Mucosa of rectum (tissue), 2 donors: ENCODE results near the gene GRM7.

ENCODE experiments used
- H3K27ac ChIP-seq, 2 donors: one replicate each; pipeline ENCODE4 v1.7.0; 2013; ENCODE audit warnings: inconsistent platforms in 2 of 2, low read depth in 2 of 2, low read length in 2 of 2
- H3K27me3 ChIP-seq, 2 donors: one replicate each; pipeline ENCODE4 v1.7.0; 2013; ENCODE audit warnings: low read length in 2 of 2; ENCODE audit not compliant: control insufficient read depth in 2 of 2, insufficient read depth in 2 of 2
- H3K36me3 ChIP-seq, 2 donors: one replicate each; pipeline ENCODE4 v1.7.0; 2013; ENCODE audit warnings: low read length in 2 of 2; ENCODE audit not compliant: control insufficient read depth in 2 of 2, insufficient read depth in 2 of 2
- H3K4me1 ChIP-seq, 2 donors: one replicate each; pipeline ENCODE4 v1.7.0; 2013; ENCODE audit warnings: low read length in 2 of 2, mild to moderate bottlenecking in 1 of 2; ENCODE audit not compliant: control insufficient read depth in 2 of 2, insufficient read depth in 2 of 2
- H3K4me3 ChIP-seq, 2 donors: one replicate each; pipeline ENCODE4 v1.7.0; 2013; ENCODE audit warnings: low read length in 2 of 2
- H3K9ac ChIP-seq, 2 donors: one replicate each; pipeline ENCODE4 v1.7.0; 2013; ENCODE audit warnings: low read length in 2 of 2, low read depth in 1 of 2, mild to moderate bottlenecking in 1 of 2
- H3K9me3 ChIP-seq, 2 donors: one replicate each; pipeline ENCODE4 v1.7.0; 2013; ENCODE audit warnings: low read length in 2 of 2; ENCODE audit not compliant: control insufficient read depth in 2 of 2
- donor health status: healthy.
- donor health status: Normal muscosa, but diverticular disease.

The GRM7 gene

DNA sequence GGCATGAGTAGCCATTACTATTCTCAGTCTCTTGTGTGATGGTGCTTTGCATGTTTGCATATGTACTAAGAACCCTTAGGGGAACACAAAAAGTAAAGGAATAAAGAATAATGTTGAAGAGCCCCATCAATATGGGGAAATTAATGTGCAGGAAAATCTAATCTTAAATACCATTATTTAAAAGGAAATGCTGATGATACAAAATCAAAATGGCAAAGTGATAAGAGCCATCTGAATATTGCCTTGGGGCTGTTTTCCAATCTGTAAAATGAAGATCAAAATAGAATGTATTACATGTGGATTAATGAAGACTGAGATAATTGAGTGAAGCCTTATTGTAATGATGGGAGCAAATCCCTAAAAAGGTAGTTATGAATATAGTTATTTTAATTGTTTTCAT is 771.4 kb downstream of the GRM7 start:
- Histone ChIP-seq H3K4me3 (no peak overlapping the region), H3K9me3 (no peaks in the 10 kb centered on the region), H3K27ac (no peak overlapping the region), H3K36me3 (no peaks in the 10 kb centered on the region), H3K4me1 (no peaks in the 10 kb centered on the region), H3K27me3 (no peaks in the 10 kb centered on the region), H3K9ac (no peak overlapping the region)

DNA sequence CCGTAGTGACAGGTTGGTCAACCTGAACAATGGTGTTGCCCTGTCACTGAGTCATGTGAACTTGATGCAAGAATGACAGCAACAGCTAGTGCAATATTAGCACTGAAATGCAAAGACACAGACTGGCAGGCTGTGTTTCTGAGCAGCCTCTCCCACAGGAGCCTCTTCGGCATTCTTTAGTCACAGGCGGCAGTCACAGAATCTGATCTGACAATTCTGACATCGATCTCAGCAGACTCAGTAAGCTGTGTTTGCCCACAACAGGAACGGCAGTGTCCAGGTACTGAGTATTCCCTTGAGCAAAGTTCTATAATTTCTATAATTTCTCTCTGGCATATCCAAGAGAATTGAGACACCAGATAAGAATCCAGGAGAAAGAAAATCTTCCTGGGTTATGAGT is 776.8 kb downstream of the GRM7 start:
- no peaks in the 10 kb centered on the region for H3K4me1 ChIP-seq
- H3K27me3 ChIP-seq, result no peaks in the 10 kb centered on the region
- H3K36me3 ChIP-seq, result no peaks in the 10 kb centered on the region
- no peak overlapping the region for H3K9ac ChIP-seq
- no peak overlapping the region for H3K4me3 ChIP-seq
- H3K9me3 ChIP-seq, result no peaks in the 10 kb centered on the region
- H3K27ac ChIP-seq, result no peak overlapping the region

DNA sequence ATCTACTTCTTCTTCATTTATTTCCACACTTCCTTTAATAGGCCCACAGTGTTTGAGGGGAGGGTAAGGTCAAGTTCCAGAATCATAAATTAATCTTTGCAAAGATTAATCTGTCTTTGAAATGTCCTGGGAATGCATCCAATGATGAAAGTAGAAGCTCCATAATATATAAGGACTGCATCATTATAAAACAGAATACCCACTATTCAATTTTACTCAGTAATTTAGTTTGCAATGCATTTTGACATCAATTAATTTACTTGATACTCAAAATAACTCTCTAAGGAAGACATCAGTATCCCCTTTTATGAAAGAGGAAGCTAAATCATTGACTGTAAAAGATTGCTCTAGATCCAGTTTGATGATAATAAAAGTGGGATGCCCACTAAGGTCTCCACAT is 777.2 kb downstream of the GRM7 start:
- Histone ChIP-seq H3K9me3 (no peaks in the 10 kb centered on the region), H3K4me1 (no peaks in the 10 kb centered on the region), H3K9ac (no peak overlapping the region), H3K27ac (no peak overlapping the region), H3K27me3 (no peaks in the 10 kb centered on the region), H3K4me3 (no peak overlapping the region), H3K36me3 (no peaks in the 10 kb centered on the region)

DNA sequence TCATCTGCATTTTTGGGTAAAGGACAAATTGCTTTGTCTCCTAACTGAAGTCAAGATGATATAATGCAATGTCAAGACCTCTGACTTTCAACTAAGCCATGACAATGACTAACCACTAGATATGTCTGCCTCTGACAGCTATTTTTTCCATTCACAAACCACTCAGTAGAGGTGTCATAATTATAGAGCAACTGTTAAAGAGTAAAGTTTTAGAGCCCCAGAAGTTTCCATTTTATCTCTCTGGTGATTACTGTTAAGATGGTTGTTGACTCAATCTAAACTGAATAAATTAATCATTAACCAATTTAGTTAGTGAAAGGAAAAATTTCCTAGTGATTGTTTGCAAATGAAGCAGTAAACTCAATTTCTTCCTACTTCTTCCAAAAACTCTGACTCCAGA is 779.9 kb downstream of the GRM7 start:
- H3K27me3 ChIP-seq, result no peaks in the 10 kb centered on the region
- no peak overlapping the region for H3K9ac ChIP-seq
- H3K4me1 ChIP-seq, result no peaks in the 10 kb centered on the region
- no peaks in the 10 kb centered on the region for H3K9me3 ChIP-seq
- no peak overlapping the region for H3K27ac ChIP-seq
- no peaks in the 10 kb centered on the region for H3K36me3 ChIP-seq
- no peak overlapping the region for H3K4me3 ChIP-seq

DNA sequence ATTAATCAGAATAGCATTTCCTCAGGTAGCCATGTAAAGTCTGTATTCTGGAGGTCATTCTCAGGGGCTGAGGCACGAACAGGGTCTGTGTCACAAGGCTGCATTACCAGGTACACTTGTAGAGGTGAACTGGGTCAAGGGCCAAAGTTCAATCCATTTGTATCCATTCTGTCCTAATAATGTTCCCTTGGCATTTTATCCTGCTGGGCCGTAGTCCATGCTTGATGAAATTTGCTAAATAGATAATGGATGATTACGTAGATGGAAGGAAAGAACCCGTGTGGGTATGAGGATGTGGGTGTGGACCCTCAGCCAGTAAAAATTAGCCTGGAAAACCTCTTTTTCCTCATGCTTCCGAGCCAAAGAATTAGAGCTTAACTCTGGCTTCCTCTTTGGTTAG is 785.9 kb downstream of the GRM7 start:
- H3K4me1 ChIP-seq, result no peaks in the 10 kb centered on the region
- no peaks in the 10 kb centered on the region for H3K27me3 ChIP-seq
- no peak overlapping the region for H3K27ac ChIP-seq
- H3K9me3 ChIP-seq, result no peaks in the 10 kb centered on the region
- no peaks in the 10 kb centered on the region for H3K36me3 ChIP-seq
- no peak overlapping the region for H3K9ac ChIP-seq
- H3K4me3 ChIP-seq, result no peak overlapping the region

DNA sequence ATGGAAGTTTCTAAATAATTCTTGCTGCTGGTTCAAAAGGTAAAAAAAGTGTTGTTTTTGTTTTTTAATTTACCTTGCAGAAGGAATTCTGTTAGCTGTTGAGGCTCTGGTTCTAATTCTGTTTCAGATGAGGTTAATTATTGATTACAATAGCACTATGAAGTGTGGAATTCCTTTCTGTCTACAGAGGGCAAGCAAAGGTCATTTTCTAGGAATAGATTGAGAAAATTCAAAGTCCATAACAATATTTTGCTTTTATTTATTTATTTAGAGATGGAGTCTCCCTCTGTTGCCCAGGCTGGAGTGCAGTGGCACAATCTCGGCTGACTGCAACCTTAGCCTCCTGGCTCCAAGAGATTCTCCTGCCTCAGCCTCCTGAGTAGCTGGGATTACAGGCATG is 789.6 kb downstream of the GRM7 start:
- Histone ChIP-seq H3K9ac (no peak overlapping the region), H3K27ac (no peak overlapping the region), H3K36me3 (no peaks in the 10 kb centered on the region), H3K9me3 (no peaks in the 10 kb centered on the region), H3K4me3 (no peak overlapping the region), H3K4me1 (no peaks in the 10 kb centered on the region), H3K27me3 (no peaks in the 10 kb centered on the region)

DNA sequence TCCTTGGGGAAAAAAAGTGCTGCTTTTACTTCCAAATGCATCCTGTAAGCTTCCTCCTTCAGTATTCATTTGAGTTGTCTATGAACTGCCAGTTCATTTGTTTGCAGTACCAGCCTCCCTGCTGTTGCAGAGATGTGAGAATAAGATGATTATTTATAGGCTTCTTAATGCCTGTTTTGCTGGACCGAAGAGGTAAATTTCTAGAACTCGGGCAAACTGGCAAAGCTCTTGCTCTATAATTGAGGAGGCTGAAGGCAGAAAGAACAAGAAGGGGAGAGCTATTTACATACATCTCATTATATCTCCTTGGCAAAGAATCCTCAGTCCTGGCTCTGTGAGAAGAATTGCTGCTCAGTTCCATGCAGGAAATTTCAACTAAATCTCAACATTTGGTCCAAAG is 790.4 kb downstream of the GRM7 start:
- no peak overlapping the region for H3K9ac ChIP-seq

DNA sequence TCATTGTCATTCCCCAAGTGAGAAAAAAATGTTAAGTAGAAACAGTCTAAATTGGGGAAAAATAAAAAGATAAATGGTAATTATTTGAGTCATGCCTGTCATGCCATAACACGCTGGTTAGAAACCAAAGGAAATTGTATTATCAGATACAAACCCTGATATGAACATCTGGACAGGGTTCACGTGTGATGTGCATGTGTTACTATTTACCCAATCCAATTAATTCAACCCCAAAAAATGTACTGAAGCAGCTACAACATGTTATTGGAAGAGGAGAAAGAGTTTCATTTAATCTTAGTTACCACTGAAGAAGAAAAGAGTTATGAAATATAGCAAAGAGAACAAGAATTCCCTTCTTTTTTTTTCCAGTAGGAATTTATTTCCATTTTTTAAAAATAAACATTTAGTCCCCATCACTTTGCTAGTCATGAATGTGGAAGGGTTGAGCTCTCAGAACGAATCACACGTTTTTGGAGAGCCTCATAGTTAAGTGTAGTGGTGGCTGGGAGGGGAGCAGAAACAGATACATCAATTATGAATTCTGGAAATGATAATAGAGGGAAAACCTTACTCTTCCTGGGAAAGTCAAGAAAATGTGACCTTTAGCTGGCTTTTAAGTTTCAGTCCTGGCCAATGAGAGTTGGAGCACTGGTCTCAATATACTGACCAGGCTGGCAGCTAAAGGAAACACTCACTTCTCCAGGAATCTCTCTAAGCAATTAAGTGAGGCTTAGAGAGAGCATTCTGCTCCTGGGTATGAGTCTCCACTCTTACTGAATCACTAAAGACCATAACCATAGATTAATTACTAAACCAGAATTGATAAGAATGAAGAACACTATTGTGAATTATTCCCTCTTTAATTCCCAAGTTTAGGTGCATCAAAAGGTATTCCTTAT is 796.5 kb downstream of the GRM7 start:
- no peak overlapping the region for H3K4me3 ChIP-seq
- H3K36me3 ChIP-seq, result no peaks in the 10 kb centered on the region
- H3K9ac ChIP-seq, result no peak overlapping the region
- H3K27ac ChIP-seq, result no peak overlapping the region
- H3K9me3 ChIP-seq, result no peaks in the 10 kb centered on the region
- no peaks in the 10 kb centered on the region for H3K4me1 ChIP-seq
- H3K27me3 ChIP-seq, result no peaks in the 10 kb centered on the region

More for the DNA sequence above, 790.4 kb downstream of the GRM7 start:
- no peaks in the 10 kb centered on the region for H3K9me3 ChIP-seq
- no peaks in the 10 kb centered on the region for H3K27me3 ChIP-seq
- no peaks in the 10 kb centered on the region for H3K36me3 ChIP-seq
- H3K4me1 ChIP-seq, result no peaks in the 10 kb centered on the region
- no peak overlapping the region for H3K27ac ChIP-seq
- no peak overlapping the region for H3K4me3 ChIP-seq

DNA sequence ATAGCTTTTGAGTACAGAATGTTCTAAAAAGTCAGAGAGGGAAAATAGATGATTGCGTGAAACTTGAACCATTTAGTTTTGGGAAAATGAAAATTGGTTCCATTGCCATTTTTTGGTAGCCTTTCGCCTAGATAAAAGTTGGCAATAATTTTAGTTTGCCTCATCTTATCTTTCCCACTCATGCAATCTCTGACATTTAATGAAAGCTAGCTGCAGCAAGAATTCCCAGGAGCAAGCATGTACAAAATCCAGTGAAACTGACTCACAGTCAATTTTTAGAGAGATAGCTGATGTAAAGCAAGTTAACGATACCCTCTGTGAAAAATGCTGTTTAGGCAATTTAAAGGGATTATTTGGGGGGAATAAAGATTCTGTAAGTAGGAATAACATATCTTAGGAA is 797.4 kb downstream of the GRM7 start:
- H3K27ac ChIP-seq, result no peak overlapping the region
- H3K9ac ChIP-seq, result no peak overlapping the region
- no peaks in the 10 kb centered on the region for H3K4me1 ChIP-seq
- no peak overlapping the region for H3K4me3 ChIP-seq
- no peaks in the 10 kb centered on the region for H3K36me3 ChIP-seq
- H3K9me3 ChIP-seq, result no peaks in the 10 kb centered on the region
- H3K27me3 ChIP-seq, result no peaks in the 10 kb centered on the region

DNA sequence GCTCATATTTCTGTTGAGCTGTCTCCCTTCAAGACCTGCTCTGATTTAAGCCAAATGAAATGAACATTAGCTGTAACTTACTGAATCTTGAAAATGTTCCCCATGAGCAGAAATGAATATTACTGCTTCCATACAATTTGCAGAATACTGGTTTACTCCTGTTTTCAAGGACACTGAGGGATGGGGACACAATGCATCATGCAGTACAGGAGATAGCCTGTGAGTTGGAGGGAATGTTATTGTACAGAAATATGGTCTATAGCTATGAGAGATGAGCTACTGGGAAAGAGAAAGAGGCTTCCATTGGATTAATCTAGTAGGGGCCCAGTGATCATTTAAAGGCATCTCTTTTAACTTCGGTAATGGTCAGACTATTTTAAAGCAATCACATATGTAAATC is 798.2 kb downstream of the GRM7 start:
- no peaks in the 10 kb centered on the region for H3K36me3 ChIP-seq
- H3K27ac ChIP-seq, result no peak overlapping the region
- no peaks in the 10 kb centered on the region for H3K9me3 ChIP-seq
- H3K27me3 ChIP-seq, result no peaks in the 10 kb centered on the region
- no peaks in the 10 kb centered on the region for H3K4me1 ChIP-seq
- H3K9ac ChIP-seq, result no peak overlapping the region
- H3K4me3 ChIP-seq, result no peak overlapping the region
